HCT116 (cell line): ENCODE data around the gene C9orf57. TPM values are rescaled to one million over a fixed set of nuclear protein-coding genes. Genes with fewer than 3 reads are reported as not detected.

ENCODE experiments used
- ATAC-seq: fragments of 200-7000 bp; cut with Tn5 transposase; 2 replicates; pipeline ENCODE4 v1.9.1; 2020; ENCODE audit warnings: mild to moderate bottlenecking, moderate library complexity
- BruUV-seq: library from RNA; stranded (reverse); fragments of 400-500 nt; replicated peaks from 2 replicates; lab custom pipeline; 2021; lab: Mats Ljungman, UMichigan
- CTCF ChIA-PET: fragments of 300-600 bp; sonication (Branson Sonifier 250); formaldehyde crosslinking; loops from one replicate; lab custom pipeline; 2021; ENCODE audit warnings: antibody characterized with exemption; lab: Charles Lee
- POLR2A ChIA-PET: fragments of 300-600, 350-600 bp; sonication (Branson Sonifier 250); formaldehyde crosslinking; loops from one replicate; lab custom pipeline; 2021; ENCODE audit warnings: antibody characterized with exemption; lab: Charles Lee
- RAD21 ChIA-PET, 2 experiments: fragments of 300-600 bp; sonication (Branson Sonifier 250); formaldehyde crosslinking; loops; one replicate each; lab custom pipeline; 2023; ENCODE audit warnings: low total read pairs in 2 of 2; ENCODE audit not compliant: uncharacterized antibody in 2 of 2, unreplicated experiment in 2 of 2, low non-redundant PET in 1 of 2; lab: Charles Lee
- DNase-seq: peaks from one replicate; pipeline ENCODE4 v3.0.0-alpha.2; 2010; ENCODE audit warnings: low read depth, low spot score
- H2AFZ ChIP-seq: fragments of 200-600 bp; shearing (Covaris generic), sonication (generic); 2 replicates; pipeline ENCODE4 v1.6.1; 2017; ENCODE audit warnings: low read depth, mixed run types, mixed read lengths, antibody characterized with exemption, low read length; ENCODE audit not compliant: poor library complexity, severe bottlenecking
- H3K27ac ChIP-seq: 2 replicates; pipeline ENCODE4 v1.5.1; 2012; ENCODE audit warnings: low read depth, low read length
- H3K27me3 ChIP-seq: fragments of 200-600 bp; sonication (generic); 2 replicates; pipeline ENCODE4 v1.6.1; 2016; ENCODE audit warnings: mixed run types, low read length, mixed read lengths; ENCODE audit not compliant: insufficient read depth
- H3K36me3 ChIP-seq, 2 experiments: fragments of 200-500 bp in 1 of 2; fragments of 200-600 bp in 1 of 2; sonication (Bioruptor generic) in 1 of 2; sonication (generic) in 1 of 2; 2 replicates each; pipeline versions ENCODE4 v1.5.1 to v1.6.1; 2014 to 2016; ENCODE audit warnings: low read length in 2 of 2, inconsistent platforms in 1 of 2, mixed read lengths in 1 of 2, mixed run types in 1 of 2; ENCODE audit not compliant: insufficient read depth in 2 of 2, control insufficient read depth in 1 of 2
- H3K4me1 ChIP-seq, 2 experiments: fragments of 200-600 bp in 1 of 2; sonication (generic) in 1 of 2; 2 replicates each; pipeline versions ENCODE4 v1.5.1 to v1.6.1; 2012 to 2017; ENCODE audit warnings: low read length in 2 of 2, inconsistent platforms in 1 of 2, mild to moderate bottlenecking in 1 of 2, mixed read lengths in 1 of 2, mixed run types in 1 of 2, moderate library complexity in 1 of 2; ENCODE audit not compliant: insufficient read depth in 2 of 2, control insufficient read depth in 1 of 2
- H3K4me2 ChIP-seq: fragments of 200-600 bp; sonication (generic); 2 replicates; pipeline ENCODE4 v1.6.1; 2017; ENCODE audit warnings: mixed run types, low read length, mixed read lengths
- H3K4me3 ChIP-seq, 2 experiments: fragments of 200-600 bp in 1 of 2; sonication (generic) in 1 of 2; replicated peaks in 1 of 2; 2 replicates each; pipeline ENCODE4 v1.5.1; 2011 to 2016; ENCODE audit warnings: low read length in 2 of 2, control low read depth in 1 of 2, low read depth in 1 of 2, mild to moderate bottlenecking in 1 of 2, mixed read lengths in 1 of 2, mixed run types in 1 of 2
- H3K79me2 ChIP-seq: fragments of 200-600 bp; sonication (generic); 2 replicates; pipeline ENCODE4 v1.6.1; 2017; ENCODE audit warnings: mild to moderate bottlenecking, mixed run types, low read length, moderate library complexity, mixed read lengths; ENCODE audit not compliant: insufficient read depth
- H3K9ac ChIP-seq: fragments of 200-600 bp; sonication (generic); 2 replicates; pipeline ENCODE4 v1.6.1; 2016; ENCODE audit warnings: low read length, mixed read lengths
- H3K9me2 ChIP-seq: fragments of 200-600 bp; sonication (generic), shearing (Covaris generic); 2 replicates; pipeline ENCODE4 v1.6.1; 2017; ENCODE audit warnings: mixed run types, mild to moderate bottlenecking, moderate library complexity; ENCODE audit not compliant: insufficient read depth
- H3K9me3 ChIP-seq, 2 experiments: fragments of 200-500 bp in 1 of 2; fragments of 200-600 bp in 1 of 2; sonication (Bioruptor generic) in 1 of 2; sonication (generic) in 1 of 2; 2 replicates each; pipeline ENCODE4 v1.6.1; 2014 to 2017; ENCODE audit warnings: low read length in 2 of 2, mixed read lengths in 2 of 2, inconsistent platforms in 1 of 2, low read depth in 1 of 2, mild to moderate bottlenecking in 1 of 2, mixed run types in 1 of 2, moderate library complexity in 1 of 2; ENCODE audit not compliant: control insufficient read depth in 1 of 2, insufficient read depth in 1 of 2
- H4K20me1 ChIP-seq: fragments of 200-600 bp; sonication (generic), shearing (Covaris generic); 2 replicates; pipeline ENCODE4 v1.6.1; 2017; ENCODE audit warnings: mixed run types, mild to moderate bottlenecking, moderate library complexity; ENCODE audit not compliant: insufficient read depth
- ATF3 ChIP-seq: IDR thresholded peaks from 2 replicates; pipeline ENCODE4 v1.6.1; 2012
- CEBPB ChIP-seq: IDR thresholded peaks from 2 replicates; pipeline ENCODE4 v1.6.1; 2012; ENCODE audit warnings: low read depth
- ELF1 ChIP-seq: IDR thresholded peaks from 2 replicates; pipeline ENCODE4 v1.6.1; 2012; ENCODE audit warnings: low read depth, borderline replicate concordance
- EZH2 ChIP-seq: fragments of 200-600 bp; sonication (generic); IDR thresholded peaks from 2 replicates; pipeline ENCODE4 v1.6.1; 2017; ENCODE audit warnings: antibody characterized with exemption, mixed run types
- FOSL1 ChIP-seq: IDR thresholded peaks from 2 replicates; pipeline ENCODE4 v1.6.1; 2012; ENCODE audit warnings: low read depth
- POLR2AphosphoS5 ChIP-seq: IDR thresholded peaks from 2 replicates; pipeline ENCODE4 v1.6.1; 2011; ENCODE audit warnings: mild to moderate bottlenecking, low read depth, low read length, moderate library complexity
- RAD21 ChIP-seq: IDR thresholded peaks from 2 replicates; pipeline ENCODE4 v1.6.1; 2012; ENCODE audit warnings: low read depth, mild to moderate bottlenecking
- REST ChIP-seq: IDR thresholded peaks from 2 replicates; pipeline ENCODE4 v1.6.1; 2012; ENCODE audit warnings: low read depth
- SP1 ChIP-seq: IDR thresholded peaks from 2 replicates; pipeline ENCODE4 v1.6.1; 2012; ENCODE audit warnings: low read depth
- TCF7L2 ChIP-seq: IDR thresholded peaks from 2 replicates; pipeline ENCODE4 v1.7.0; 2011; ENCODE audit warnings: borderline replicate concordance, inconsistent platforms; ENCODE audit not compliant: insufficient read depth, insufficient read length; ENCODE audit errors: extremely low read depth
- ZBTB33 ChIP-seq: IDR thresholded peaks from 2 replicates; pipeline ENCODE4 v1.6.1; 2011; ENCODE audit warnings: mild to moderate bottlenecking, low read length, moderate library complexity; ENCODE audit not compliant: insufficient replicate concordance; ENCODE audit errors: extremely low read depth
- intact Hi-C: fragments of 100-400 bp; cut with micrococcal nuclease; formaldehyde crosslinking; loops from 2 replicates; pipeline ENCODE4 v1.10.0; 2022
- total RNA-seq: library from RNA; stranded (reverse); gene quantifications from one replicate; pipeline ENCODE4 v1.2.1, GENCODE V29; 2021; ENCODE audit not compliant: unreplicated experiment

The C9orf57 gene
- total RNA-seq, 1 experiment from 2014 or later, result not detected

GRCh38 chr9:72023596-72023995 lies 36.8 kb downstream of the C9orf57 start:
- ChIA-PET RAD21 (no interaction called here), CTCF (interaction anchor here (3.2 to 3.5 kb wide), 2 partner anchors 39 to 218 kb away, joined by 19 to 45 read pairs; no protein-coding TSS in a partner anchor), POLR2A (no interaction called here)
- no peak for ATAC-seq
- intact Hi-C loops, result no loop called here
- Histone ChIP-seq H3K4me3 (no peak overlapping the region), H3K27ac (no peak overlapping the region), H3K36me3 (no peaks in the 10 kb centered on the region), H3K79me2 (no peaks in the 10 kb centered on the region), H3K9ac (no peak overlapping the region), H4K20me1 (no peaks in the 10 kb centered on the region), H3K9me2 (no peaks in the 10 kb centered on the region), H3K9me3 (no peaks in the 10 kb centered on the region), H3K4me1 (peaks cover 0 to 3% of the 10 kb centered on the region in 2 experiments; a peak in 1 of 4 replicates), H3K4me2 (no peak overlapping the region), H2AFZ (no peak overlapping the region), H3K27me3 (no peaks in the 10 kb centered on the region)
- BruUV-seq, result no TSS peak
- no peak for DNase-seq
- TF ChIP-seq ATF3 (no peak), RAD21 (no peak), CEBPB (no peak), POLR2AphosphoS5 (no peak), SP1 (no peak), EZH2 (no peak), ELF1 (no peak)

- POLR2A ChIA-PET, result no interaction called here
These were observed 37.6 kb downstream of the C9orf57 start for GRCh38 chr9:72022841-72023240.

More at GRCh38 chr9:72022841-72023240, 37.6 kb downstream of the C9orf57 start:
- RAD21 ChIA-PET, result no interaction called here
- H3K9ac ChIP-seq, result no peak overlapping the region
- H3K9me3 ChIP-seq, result no peaks in the 10 kb centered on the region
- no peaks in the 10 kb centered on the region for H4K20me1 ChIP-seq
- no peaks in the 10 kb centered on the region for H3K9me2 ChIP-seq
- no peak overlapping the region for H3K4me2 ChIP-seq
- no peak overlapping the region for H2AFZ ChIP-seq
- H3K27me3 ChIP-seq, result no peaks in the 10 kb centered on the region
- H3K4me1 ChIP-seq, result peaks cover 0 to 3% of the 10 kb centered on the region in 2 experiments; a peak in 1 of 4 replicates
- H3K27ac ChIP-seq, result no peak overlapping the region
- DNase-seq (no peak), ATAC-seq (no peak)
- CTCF ChIA-PET, result no interaction called here
- TF ChIP-seq TCF7L2 (no peak), REST (no peak), ZBTB33 (no peak), FOSL1 (no peak)
- H3K79me2 ChIP-seq, result no peaks in the 10 kb centered on the region
- no TSS peak for BruUV-seq
- no peaks in the 10 kb centered on the region for H3K36me3 ChIP-seq
- intact Hi-C loops, result no loop called here
- no peak overlapping the region for H3K4me3 ChIP-seq
